ENCODE measurements around the gene SDR9C7.
"Not testable (repeated sequence)": the region's sequence is repeated elsewhere in the genome, so short reads cannot be mapped to it uniquely, and the experiment has no call there.

GRCh38 chr12:56974224-56974623, 40.0 kb upstream of the SDR9C7 start:
- TF ChIP-seq POLR2A (IDR thresholded peaks at IDR 0.05; ENCODE audit: low read length); GATA1 (IDR thresholded peaks at IDR 0.05; ENCODE audit: low read depth, low read length): not testable (repeated sequence)
